ENCODE measurements around the gene MRPS27.

- TF ChIP-seq SMC3 (IDR thresholded peaks at IDR 0.05; ENCODE audit: low read depth, low read length): no peak
- TF ChIP-seq POLR2A (IDR thresholded peaks at IDR 0.05; ENCODE audit: low read depth, low read length): no peak
- no peak for TF ChIP-seq CTCF (conservative IDR thresholded peaks at IDR 0.05; ENCODE audit: low read depth, low read length)
These were observed 31.1 kb downstream of the MRPS27 start for GRCh38 chr5:72288924-72289323.
